ENCODE measurements around the gene TPP1. TPM values are rescaled to one million over a fixed set of nuclear protein-coding genes. Genes with fewer than 3 reads are reported as not detected.

TPP1 gene
- total RNA-seq, 1 experiment from 2014 or later: 2.5 TPM

GRCh38 chr11:6652182-6652581, 33.0 kb upstream of the TPP1 start:
- no peaks in the 10 kb centered on the region for H3K27me3 ChIP-seq
- no peaks in the 10 kb centered on the region for H3K9me3 ChIP-seq

GRCh38 chr11:6650980-6651379, 31.8 kb upstream of the TPP1 start:
- H3K27me3 ChIP-seq: no peaks in the 10 kb centered on the region
- no peak overlapping the region for H3K4me3 ChIP-seq
- H3K36me3 ChIP-seq: no peaks in the 10 kb centered on the region
- no peaks in the 10 kb centered on the region for H3K9me3 ChIP-seq
- no peak for DNase-seq

More at GRCh38 chr11:6652182-6652581, 33.0 kb upstream of the TPP1 start:
- no peak for DNase-seq
- H3K4me3 ChIP-seq: no peak overlapping the region
- no peaks in the 10 kb centered on the region for H3K36me3 ChIP-seq

GRCh38 chr11:6650104-6650503, 30.9 kb upstream of the TPP1 start:
- H3K27me3 ChIP-seq: no peaks in the 10 kb centered on the region
- H3K4me3 ChIP-seq: no peak overlapping the region
- H3K36me3 ChIP-seq: no peaks in the 10 kb centered on the region
- no peaks in the 10 kb centered on the region for H3K9me3 ChIP-seq
- no peak for DNase-seq

GRCh38 chr11:6648501-6648900, 29.3 kb upstream of the TPP1 start:
- H3K36me3 ChIP-seq: no peaks in the 10 kb centered on the region
- H3K9me3 ChIP-seq: no peaks in the 10 kb centered on the region
- DNase-seq: no peak
- H3K27me3 ChIP-seq: no peaks in the 10 kb centered on the region
- no peak overlapping the region for H3K4me3 ChIP-seq

- no peak overlapping the region for H3K4me3 ChIP-seq
- no peaks in the 10 kb centered on the region for H3K9me3 ChIP-seq
- no peaks in the 10 kb centered on the region for H3K36me3 ChIP-seq
Measured at GRCh38 chr11:6647836-6648235, 28.6 kb upstream of the TPP1 start.

GRCh38 chr11:6646918-6647679, 27.9 kb upstream of the TPP1 start:
- DNase-seq: no peak
- Histone ChIP-seq H3K9me3 (no peaks in the 10 kb centered on the region), H3K4me3 (no peak overlapping the region), H3K36me3 (no peaks in the 10 kb centered on the region), H3K27me3 (no peaks in the 10 kb centered on the region)

More at GRCh38 chr11:6647836-6648235, 28.6 kb upstream of the TPP1 start:
- no peak for DNase-seq
- no peaks in the 10 kb centered on the region for H3K27me3 ChIP-seq

- no peaks in the 10 kb centered on the region for H3K9me3 ChIP-seq
- no peaks in the 10 kb centered on the region for H3K36me3 ChIP-seq
- no peak for DNase-seq
- H3K27me3 ChIP-seq: no peaks in the 10 kb centered on the region
- H3K4me3 ChIP-seq: no peak overlapping the region
Measured at GRCh38 chr11:6646576-6646917, 27.3 kb upstream of the TPP1 start.

- H3K27me3 ChIP-seq: no peaks in the 10 kb centered on the region
- no peak overlapping the region for H3K4me3 ChIP-seq
- no peaks in the 10 kb centered on the region for H3K36me3 ChIP-seq
- no peak for DNase-seq
- H3K9me3 ChIP-seq: no peaks in the 10 kb centered on the region
Measured at GRCh38 chr11:6646071-6646470, 26.8 kb upstream of the TPP1 start.

GRCh38 chr11:6642957-6643356, 23.7 kb upstream of the TPP1 start:
- DNase-seq: no peak
- Histone ChIP-seq H3K4me3 (no peak overlapping the region), H3K36me3 (no peaks in the 10 kb centered on the region), H3K27me3 (no peaks in the 10 kb centered on the region), H3K9me3 (no peaks in the 10 kb centered on the region)

GRCh38 chr11:6640985-6641701, 21.9 kb upstream of the TPP1 start:
- H3K36me3 ChIP-seq: no peaks in the 10 kb centered on the region
- H3K9me3 ChIP-seq: no peaks in the 10 kb centered on the region
- H3K4me3 ChIP-seq: no peak overlapping the region
- no peaks in the 10 kb centered on the region for H3K27me3 ChIP-seq
- DNase-seq: peak; percentile 82

- H3K9me3 ChIP-seq: no peaks in the 10 kb centered on the region
- no peak for DNase-seq
- no peaks in the 10 kb centered on the region for H3K36me3 ChIP-seq
- H3K27me3 ChIP-seq: no peaks in the 10 kb centered on the region
- no peak overlapping the region for H3K4me3 ChIP-seq
Measured at GRCh38 chr11:6640036-6640984, 21.1 kb upstream of the TPP1 start.

GRCh38 chr11:6638429-6638828, 19.2 kb upstream of the TPP1 start:
- Histone ChIP-seq H3K36me3 (no peaks in the 10 kb centered on the region), H3K9me3 (no peaks in the 10 kb centered on the region), H3K27me3 (no peaks in the 10 kb centered on the region), H3K4me3 (no peak overlapping the region)
- no peak for DNase-seq

GRCh38 chr11:6637871-6638270, 18.6 kb upstream of the TPP1 start:
- no peak overlapping the region for H3K4me3 ChIP-seq
- no peaks in the 10 kb centered on the region for H3K36me3 ChIP-seq
- H3K9me3 ChIP-seq: no peaks in the 10 kb centered on the region
- peak; percentile 91 for DNase-seq
- no peaks in the 10 kb centered on the region for H3K27me3 ChIP-seq

GRCh38 chr11:6636480-6636879, 17.3 kb upstream of the TPP1 start:
- H3K36me3 ChIP-seq: no peaks in the 10 kb centered on the region
- no peaks in the 10 kb centered on the region for H3K27me3 ChIP-seq
- DNase-seq: no peak
- H3K4me3 ChIP-seq: no peak overlapping the region
- H3K9me3 ChIP-seq: no peaks in the 10 kb centered on the region

- peak; percentile 82 for DNase-seq
- H3K36me3 ChIP-seq: no peaks in the 10 kb centered on the region
Measured at GRCh38 chr11:6635082-6635932, 16.1 kb upstream of the TPP1 start.

GRCh38 chr11:6634534-6634933, 15.3 kb upstream of the TPP1 start:
- Histone ChIP-seq H3K36me3 (no peaks in the 10 kb centered on the region), H3K9me3 (no peaks in the 10 kb centered on the region), H3K4me3 (no peak overlapping the region), H3K27me3 (no peaks in the 10 kb centered on the region)
- DNase-seq: no peak

More at GRCh38 chr11:6635082-6635932, 16.1 kb upstream of the TPP1 start:
- no peak overlapping the region for H3K4me3 ChIP-seq
- H3K27me3 ChIP-seq: no peaks in the 10 kb centered on the region
- no peaks in the 10 kb centered on the region for H3K9me3 ChIP-seq

All from MG63 (cell line).